GM18517 (cell line): ENCODE data around the gene SLC25A34.

Experiments
- ATAC-seq: cut with Tn5 transposase; IDR thresholded peaks from one replicate; pipeline ENCODE4 v1.9.1; 2021; ENCODE audit warnings: mild to moderate bottlenecking, moderate library complexity; ENCODE audit not compliant: unreplicated experiment

Gene SLC25A34

GRCh38 chr1:15770313-15770962 is 34.4 kb downstream of the SLC25A34 start:
- no peak for ATAC-seq

GRCh38 chr1:15771836-15772515 is 35.9 kb downstream of the SLC25A34 start:
- ATAC-seq, result no peak

GRCh38 chr1:15775706-15776105 is 39.6 kb downstream of the SLC25A34 start:
- ATAC-seq, result no peak

DNA sequence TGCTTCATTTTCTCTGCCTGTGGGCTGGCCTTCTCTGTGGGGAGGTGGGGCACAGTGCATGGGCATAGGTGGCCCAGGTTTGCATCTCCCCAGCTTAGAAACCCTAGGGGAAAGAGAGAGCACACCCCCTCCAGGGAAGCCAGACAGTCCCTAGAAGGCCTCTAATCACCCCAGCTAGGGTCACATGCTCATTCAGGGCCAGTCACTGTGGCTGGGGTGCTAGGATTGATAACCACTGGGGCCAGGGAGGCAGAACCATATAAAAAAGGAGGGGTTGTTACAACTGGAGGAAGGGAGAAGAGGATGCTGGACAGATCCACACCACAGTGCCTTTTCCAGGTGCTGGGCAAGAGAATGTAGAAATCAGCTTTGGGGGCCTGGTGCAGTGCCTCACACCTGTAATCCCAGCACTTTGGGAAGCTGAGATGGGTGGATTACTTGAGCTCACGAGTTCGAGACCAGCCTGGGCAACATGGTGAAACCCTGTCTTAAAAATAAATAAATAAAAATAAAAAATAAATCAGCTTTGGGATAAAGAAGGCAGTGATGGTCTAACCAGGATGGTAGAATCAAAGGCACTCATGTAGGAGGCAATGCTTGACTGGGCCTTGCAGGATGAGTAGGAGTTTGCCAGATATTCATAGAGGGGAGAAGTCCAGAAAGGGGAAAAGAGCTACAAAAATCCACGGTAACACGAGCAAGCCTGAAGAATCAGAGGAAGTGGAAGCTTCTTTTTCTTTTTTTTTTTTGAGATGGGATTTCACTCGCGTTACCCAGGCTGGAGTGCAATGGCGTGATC is 42.0 kb downstream of the SLC25A34 start:
- no peak for ATAC-seq

DNA sequence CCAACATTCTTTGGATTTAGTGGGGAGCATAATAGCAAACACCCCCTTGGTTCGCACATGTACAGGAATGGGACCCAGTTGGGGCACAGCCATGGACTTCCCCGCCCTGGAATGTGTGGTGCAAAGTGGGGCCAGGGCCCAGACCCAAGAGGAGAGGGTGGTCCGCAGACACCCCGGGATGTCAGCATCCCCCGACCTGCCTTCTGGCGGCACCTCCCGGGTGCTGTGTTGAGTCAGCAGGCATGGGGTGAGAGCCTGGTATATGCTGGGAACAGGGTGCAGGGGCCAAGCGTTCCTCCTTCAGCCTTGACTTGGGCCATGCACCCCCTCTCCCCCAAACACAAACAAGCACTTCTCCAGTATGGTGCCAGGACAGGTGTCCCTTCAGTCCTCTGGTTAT is 49.6 kb downstream of the SLC25A34 start:
- no peak for ATAC-seq

DNA sequence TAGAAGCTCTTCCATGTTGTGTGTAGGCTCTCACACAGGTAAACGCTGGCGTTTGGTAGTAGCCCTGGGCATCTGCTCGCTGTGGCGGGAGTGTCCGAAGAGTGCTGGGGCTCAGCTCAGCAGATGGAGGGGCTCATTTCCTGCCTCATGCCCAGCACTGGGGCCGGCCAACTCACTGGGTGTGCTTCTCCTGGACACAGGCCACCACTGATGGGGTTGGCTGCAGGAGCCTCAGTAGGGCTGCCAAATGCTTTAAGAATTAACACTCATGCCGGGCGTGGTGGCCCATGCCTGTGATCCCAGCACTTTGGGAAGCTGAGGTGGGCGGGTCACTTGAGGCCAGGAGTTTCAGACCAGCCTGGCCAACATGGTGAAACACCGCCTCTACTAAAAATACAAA is 50.5 kb downstream of the SLC25A34 start:
- no peak for ATAC-seq

- no peak for ATAC-seq
Measured at GRCh38 chr1:15788624-15789301, 52.7 kb downstream of the SLC25A34 start.
